ENCODE data around the gene RPRD2.

RPRD2 gene

GRCh38 chr1:150407330-150407729 lies 43.4 kb downstream of the RPRD2 start:
- no peak for TF ChIP-seq ZNF274 (IDR thresholded peaks at IDR 0.05; ENCODE audit: low read depth, low read length)
- H3K4me3 ChIP-seq (ENCODE audit: low read length) = no peak overlapping the region

GRCh38 chr1:150408800-150409199 lies 44.9 kb downstream of the RPRD2 start:
- no peak overlapping the region for H3K4me3 ChIP-seq (ENCODE audit: low read length)
- no peak for TF ChIP-seq ZNF274 (IDR thresholded peaks at IDR 0.05; ENCODE audit: low read depth, low read length)

- H3K4me3 ChIP-seq (ENCODE audit: low read length) = no peak overlapping the region
- TF ChIP-seq ZNF274 (IDR thresholded peaks at IDR 0.05; ENCODE audit: low read depth, low read length) = no peak
Measured at GRCh38 chr1:150409504-150410362, 45.8 kb downstream of the RPRD2 start.

GRCh38 chr1:150410582-150411101 lies 46.7 kb downstream of the RPRD2 start:
- no peak overlapping the region for H3K4me3 ChIP-seq (ENCODE audit: low read length)
- TF ChIP-seq ZNF274 (IDR thresholded peaks at IDR 0.05; ENCODE audit: low read depth, low read length) = no peak

GRCh38 chr1:150414592-150414991 lies 50.6 kb downstream of the RPRD2 start:
- H3K4me3 ChIP-seq (ENCODE audit: low read length) = no peak overlapping the region
- no peak for TF ChIP-seq ZNF274 (IDR thresholded peaks at IDR 0.05; ENCODE audit: low read depth, low read length)

GRCh38 chr1:150415800-150416199 lies 51.9 kb downstream of the RPRD2 start:
- TF ChIP-seq ZNF274 (IDR thresholded peaks at IDR 0.05; ENCODE audit: low read depth, low read length) = no peak

GRCh38 chr1:150420560-150421265 lies 56.8 kb downstream of the RPRD2 start:
- no peak overlapping the region for H3K4me3 ChIP-seq (ENCODE audit: low read length)
- no peak for TF ChIP-seq ZNF274 (IDR thresholded peaks at IDR 0.05; ENCODE audit: low read depth, low read length)

More at GRCh38 chr1:150415800-150416199, 51.9 kb downstream of the RPRD2 start:
- H3K4me3 ChIP-seq (ENCODE audit: low read length) = no peak overlapping the region

- H3K4me3 ChIP-seq (ENCODE audit: low read length) = no peak overlapping the region
- TF ChIP-seq ZNF274 (IDR thresholded peaks at IDR 0.05; ENCODE audit: low read depth, low read length) = no peak
Measured at GRCh38 chr1:150422541-150422940, 58.6 kb downstream of the RPRD2 start.

- no peak overlapping the region for H3K4me3 ChIP-seq (ENCODE audit: low read length)
- TF ChIP-seq ZNF274 (IDR thresholded peaks at IDR 0.05; ENCODE audit: low read depth, low read length) = no peak
Measured at GRCh38 chr1:150429805-150430204, 65.9 kb downstream of the RPRD2 start.

GRCh38 chr1:150441121-150441520 lies 77.2 kb downstream of the RPRD2 start:
- TF ChIP-seq ZNF274 (IDR thresholded peaks at IDR 0.05; ENCODE audit: low read depth, low read length) = no peak

GRCh38 chr1:150444232-150444631 lies 80.3 kb downstream of the RPRD2 start:
- TF ChIP-seq ZNF274 (IDR thresholded peaks at IDR 0.05; ENCODE audit: low read depth, low read length) = no peak
- no peak overlapping the region for H3K4me3 ChIP-seq (ENCODE audit: low read length)

More at GRCh38 chr1:150441121-150441520, 77.2 kb downstream of the RPRD2 start:
- H3K4me3 ChIP-seq (ENCODE audit: low read length) = no peak overlapping the region

- H3K4me3 ChIP-seq (ENCODE audit: low read length) = no peak overlapping the region
- TF ChIP-seq ZNF274 (IDR thresholded peaks at IDR 0.05; ENCODE audit: low read depth, low read length) = no peak
Measured at GRCh38 chr1:150456146-150456647, 92.2 kb downstream of the RPRD2 start.

GRCh38 chr1:150464422-150464826 lies 100.5 kb downstream of the RPRD2 start:
- no peak for TF ChIP-seq ZNF274 (IDR thresholded peaks at IDR 0.05; ENCODE audit: low read depth, low read length)

GRCh38 chr1:150466964-150467363 lies 103.0 kb downstream of the RPRD2 start:
- H3K4me3 ChIP-seq (ENCODE audit: low read length) = no peak overlapping the region
- no peak for TF ChIP-seq ZNF274 (IDR thresholded peaks at IDR 0.05; ENCODE audit: low read depth, low read length)

More at GRCh38 chr1:150464422-150464826, 100.5 kb downstream of the RPRD2 start:
- no peak overlapping the region for H3K4me3 ChIP-seq (ENCODE audit: low read length)
